Amniotic epithelial cell (primary cell): Measurements from ENCODE around the gene TRAPPC4.
"Not testable (repeated sequence)": the region's sequence is repeated elsewhere in the genome, so short reads cannot be mapped to it uniquely, and the experiment has no call there.

Experiments
- DNase-seq: peaks from one replicate; pipeline ENCODE4 v3.0.0-alpha.2; 2010; ENCODE audit warnings: low read depth

Gene TRAPPC4

DNA sequence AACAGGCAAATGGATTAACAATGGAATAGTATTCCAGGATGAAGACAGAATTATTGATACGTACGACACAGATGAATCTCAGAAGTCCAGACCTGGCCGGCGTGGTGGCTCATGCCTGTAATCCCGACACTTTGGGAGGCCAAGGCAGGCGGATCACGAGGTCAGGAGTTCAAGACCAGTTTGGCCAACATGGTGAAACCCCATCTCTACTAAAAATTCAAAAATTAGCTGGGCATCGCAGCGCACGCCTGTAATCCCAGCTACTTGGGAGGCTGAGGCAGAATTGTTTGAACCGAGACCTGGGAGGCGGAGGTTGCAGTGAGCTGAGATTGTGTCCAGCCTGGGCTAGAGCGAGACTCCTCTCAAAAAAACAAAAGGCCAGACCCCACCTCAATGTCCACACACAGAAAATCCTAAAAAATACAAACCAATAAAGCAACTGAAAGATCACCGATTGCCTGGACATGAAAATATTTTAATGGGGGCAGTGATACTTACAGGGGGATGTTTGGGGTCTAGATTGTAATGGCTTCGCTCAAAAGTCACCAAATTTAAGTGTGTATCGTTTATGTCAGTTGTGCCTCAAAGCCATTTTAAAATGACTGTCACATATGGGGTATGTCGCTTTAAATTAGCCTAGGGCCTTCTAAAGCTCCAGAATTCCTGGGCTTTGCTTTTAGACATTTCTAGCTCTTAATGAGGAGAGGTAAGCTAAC, 4.2 kb upstream of the TRAPPC4 start:
- DNase-seq: no peak

GRCh38 chr11:119015054-119015611, 3.4 kb upstream of the TRAPPC4 start:
- DNase-seq: no peak

DNA sequence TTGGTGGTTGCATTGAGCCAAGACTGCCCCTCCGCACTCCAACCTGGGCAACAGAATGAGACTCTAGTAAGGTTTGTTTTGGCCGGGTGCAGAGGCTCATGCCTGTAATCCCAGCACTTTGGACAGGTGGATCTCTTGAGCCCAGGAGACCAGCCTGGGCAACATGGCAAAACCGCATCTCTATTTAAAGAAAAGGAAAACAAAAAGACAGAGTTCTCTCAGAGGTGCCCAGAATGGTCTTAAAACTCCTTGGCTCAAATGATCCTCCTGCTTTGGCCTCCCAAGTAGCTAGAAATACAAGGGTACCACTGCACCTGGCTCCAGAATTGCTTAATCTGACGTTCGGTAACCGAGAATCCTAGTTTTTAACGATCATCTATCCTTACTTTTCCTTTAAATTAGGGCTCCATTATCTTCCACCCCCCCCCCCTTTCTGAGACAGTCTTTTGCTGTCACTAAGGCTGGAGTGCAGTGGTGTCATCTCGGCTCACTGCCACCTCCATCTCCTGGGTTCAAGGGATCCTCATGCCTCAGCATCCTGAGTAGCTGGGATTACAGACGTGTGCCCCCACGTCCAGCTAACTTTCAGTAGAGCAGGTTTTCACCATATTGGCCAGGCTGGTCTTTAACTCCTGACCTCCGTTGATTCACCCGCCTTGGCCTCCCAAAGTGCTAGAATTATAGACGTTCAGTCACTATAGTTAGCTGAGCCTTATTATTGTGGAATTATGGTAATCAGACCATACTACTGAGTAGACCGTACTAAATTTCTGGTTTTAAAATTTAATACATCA, 2.2 kb upstream of the TRAPPC4 start:
- DNase-seq: no peak

DNA sequence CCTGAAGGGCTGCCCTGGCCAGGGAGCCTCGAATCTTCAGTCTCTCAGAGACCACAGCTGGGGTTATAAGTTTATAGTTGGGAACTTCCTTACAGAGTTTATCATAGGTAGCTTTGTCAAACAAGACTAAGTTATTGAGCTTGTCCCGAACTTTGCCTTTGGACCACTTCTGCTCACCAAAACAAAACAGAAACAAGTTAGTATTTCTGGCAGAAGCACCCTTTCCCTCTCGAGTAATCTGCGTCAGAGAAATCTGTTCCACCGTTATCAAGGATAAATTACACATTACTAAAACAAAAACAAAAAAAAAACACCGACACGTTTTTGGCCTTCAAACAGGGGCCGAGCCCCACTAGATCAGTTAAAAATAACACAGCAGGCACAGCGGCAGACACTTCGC, 1.2 kb upstream of the TRAPPC4 start:
- DNase-seq: not testable (repeated sequence)

GRCh38 chr11:119019996-119020395, 1.4 kb downstream of the TRAPPC4 start:
- DNase-seq: no peak

- DNase-seq: no peak
These were observed 3.1 kb downstream of the TRAPPC4 start for GRCh38 chr11:119021631-119022030.

DNA sequence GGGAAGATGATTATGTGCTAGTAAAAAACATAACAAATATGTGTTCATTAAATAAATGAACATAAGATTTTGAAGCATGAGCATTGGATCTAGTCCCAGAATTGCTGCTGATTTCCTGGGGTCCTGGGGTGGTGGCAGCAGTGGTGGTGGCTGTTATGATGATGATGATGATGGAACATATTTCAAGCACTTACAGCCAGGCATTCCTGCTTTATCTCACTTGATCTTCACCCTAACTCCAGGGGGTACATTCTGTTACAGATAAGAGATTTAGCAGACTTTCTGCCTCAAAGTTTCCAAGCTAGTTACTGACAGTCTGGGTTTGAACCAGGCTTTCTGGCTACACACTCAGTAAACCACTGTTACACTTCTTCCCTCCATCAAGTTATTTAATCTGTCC, 5.2 kb downstream of the TRAPPC4 start:
- DNase-seq: peak; percentile 62

DNA sequence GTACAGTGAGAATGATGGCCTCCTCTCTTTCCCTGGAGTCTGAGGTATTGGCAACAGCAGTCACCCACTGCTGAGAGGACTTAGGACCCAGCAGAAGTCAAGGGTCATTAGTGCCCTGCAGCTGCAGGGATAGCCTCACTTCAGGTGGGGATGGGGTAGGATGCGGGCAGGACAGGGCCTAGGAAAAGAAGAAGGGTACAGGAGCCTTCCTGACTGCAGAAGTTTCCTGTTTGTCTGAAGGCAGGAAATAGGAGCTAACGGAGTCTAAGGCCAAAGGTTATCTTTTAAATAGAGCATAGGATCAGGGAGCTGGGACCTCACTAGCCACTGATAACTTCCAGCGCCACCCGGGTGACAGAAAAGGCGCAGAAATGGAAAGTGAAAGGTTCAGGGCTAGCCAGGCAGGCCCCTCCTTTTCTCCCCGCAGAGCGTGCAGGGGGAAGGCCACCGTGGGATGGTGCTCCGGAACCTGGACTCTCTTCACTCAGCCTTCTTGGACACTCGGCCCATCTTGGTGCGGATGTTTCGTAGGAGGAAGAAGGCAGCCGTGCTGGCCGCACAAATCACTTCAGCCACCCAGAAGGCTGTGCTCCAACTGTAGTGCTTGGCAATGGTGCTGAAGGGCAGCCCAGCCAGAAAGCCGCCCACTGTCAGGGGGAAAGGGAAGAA, 6.0 kb downstream of the TRAPPC4 start:
- no peak for DNase-seq

- no peak for DNase-seq
These were observed 6.5 kb downstream of the TRAPPC4 start for GRCh38 chr11:119025099-119025473.

DNA sequence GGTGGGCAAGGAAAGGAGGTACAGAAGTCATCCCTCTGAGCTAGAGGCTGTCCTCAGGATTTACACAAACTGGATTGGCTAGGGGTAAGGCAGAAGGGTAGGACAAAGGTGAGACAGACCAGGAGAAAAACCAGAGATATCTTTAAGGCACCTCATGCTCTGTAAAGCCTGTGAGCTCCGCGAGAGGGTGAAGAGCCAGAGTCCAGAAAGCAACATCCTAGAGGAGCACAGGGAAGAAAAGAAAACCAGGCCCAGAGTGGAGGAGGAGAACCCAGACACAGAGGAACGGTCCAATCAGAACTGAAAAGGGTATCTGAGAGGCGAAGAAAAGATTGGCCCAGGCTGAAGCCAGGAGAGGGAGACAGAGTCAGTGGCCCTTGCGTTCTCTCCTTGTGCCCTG, 7.0 kb downstream of the TRAPPC4 start:
- DNase-seq: no peak

DNA sequence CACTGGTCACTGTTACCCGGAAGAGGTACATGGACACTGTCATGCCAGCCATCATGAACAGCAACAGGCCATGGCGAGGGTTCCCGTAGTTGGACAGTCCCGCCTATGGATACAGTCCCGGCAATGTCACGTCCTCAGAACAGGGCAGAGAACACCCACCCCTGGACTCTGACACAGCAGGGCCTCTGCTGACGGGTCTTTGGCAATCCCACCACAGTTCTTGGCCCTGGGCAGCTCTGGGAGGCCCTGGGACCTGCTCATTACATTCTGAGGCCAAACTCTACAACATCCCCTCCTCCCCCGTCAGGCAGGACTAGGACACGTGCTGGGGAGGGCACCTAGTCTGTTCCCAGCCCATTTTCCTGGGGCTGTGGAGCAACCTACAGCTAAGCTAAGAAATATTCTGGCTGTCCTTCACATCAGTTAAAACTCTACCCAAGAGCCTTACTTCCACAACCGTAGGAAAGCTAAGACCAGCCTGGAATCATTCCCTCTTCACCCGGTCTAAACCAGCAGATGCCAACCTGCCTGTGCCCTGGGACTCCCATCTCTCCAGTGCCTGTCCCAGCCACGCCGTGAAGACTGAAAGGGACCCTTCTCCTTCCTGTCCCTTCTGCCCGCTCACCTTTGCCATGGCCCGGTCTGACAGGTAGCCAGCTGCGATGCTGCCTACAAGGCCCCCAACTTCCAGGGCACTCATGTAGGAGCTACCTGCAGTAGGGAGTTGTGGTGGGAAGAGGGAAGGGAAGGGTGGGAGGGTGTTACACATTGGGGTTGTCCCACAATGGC, 7.6 kb downstream of the TRAPPC4 start:
- DNase-seq: no peak

DNA sequence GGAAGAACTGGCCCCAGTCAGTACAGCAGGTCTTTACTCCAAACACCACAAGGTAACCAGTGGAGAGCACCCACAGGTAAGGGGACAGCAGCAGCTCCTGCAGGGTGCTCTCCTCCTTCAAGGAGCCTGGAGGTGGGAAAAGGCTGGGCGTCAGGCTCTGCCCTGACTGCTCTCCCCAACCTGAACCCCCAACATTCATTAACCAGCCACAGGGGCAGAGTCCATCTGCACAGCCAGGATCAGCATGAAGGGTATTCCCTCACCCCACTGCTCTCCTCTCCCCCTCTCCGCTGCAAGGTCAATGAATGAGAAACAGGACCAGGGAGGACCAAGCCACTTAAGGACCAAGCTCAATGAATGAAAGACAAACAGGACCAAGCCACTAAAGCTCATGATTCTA, 8.4 kb downstream of the TRAPPC4 start:
- no peak for DNase-seq

DNA sequence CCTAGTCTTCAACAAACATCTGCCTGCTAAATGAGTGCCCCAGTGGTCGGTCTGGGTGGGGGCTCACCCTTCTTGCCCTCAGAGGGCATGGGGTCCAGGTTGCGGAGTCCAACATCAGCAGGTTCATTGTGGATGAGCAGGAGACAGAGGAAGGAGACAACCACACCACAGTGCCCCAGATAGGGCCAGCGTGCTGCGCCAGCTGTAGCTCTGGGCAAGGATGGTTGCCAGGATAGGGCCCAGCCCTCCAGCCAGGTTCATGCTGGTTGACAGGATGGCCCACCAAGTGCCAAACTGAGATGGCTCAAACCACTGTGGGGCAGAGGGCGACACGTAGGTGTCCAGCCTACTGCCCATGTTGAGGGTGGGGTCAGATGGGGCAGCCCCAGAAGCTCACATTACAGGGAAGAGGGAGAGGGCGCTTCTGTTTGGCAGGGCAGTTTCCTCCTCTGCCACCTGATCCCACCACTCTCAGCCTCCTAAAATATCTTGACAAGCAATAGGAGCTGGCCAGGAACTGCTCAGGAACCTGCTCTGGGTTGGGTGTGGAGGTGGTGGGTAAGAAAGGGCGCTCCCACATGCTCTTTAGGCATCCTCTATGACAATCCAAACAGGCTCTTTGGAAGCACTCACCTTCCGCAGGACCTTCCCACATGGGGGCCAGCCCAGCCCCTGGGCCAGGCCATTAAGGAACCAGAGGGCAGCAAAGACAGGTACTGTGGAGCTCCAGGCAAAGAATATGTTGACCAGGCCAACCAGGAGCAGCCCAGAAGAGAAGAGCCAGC, 9.2 kb downstream of the TRAPPC4 start:
- no peak for DNase-seq

- no peak for DNase-seq
These were observed 9.9 kb downstream of the TRAPPC4 start for GRCh38 chr11:119028346-119029068.

- DNase-seq: no peak
These were observed 10.4 kb downstream of the TRAPPC4 start for GRCh38 chr11:119029069-119029339.

- no peak for DNase-seq
These were observed 10.9 kb downstream of the TRAPPC4 start for GRCh38 chr11:119029340-119030028.

DNA sequence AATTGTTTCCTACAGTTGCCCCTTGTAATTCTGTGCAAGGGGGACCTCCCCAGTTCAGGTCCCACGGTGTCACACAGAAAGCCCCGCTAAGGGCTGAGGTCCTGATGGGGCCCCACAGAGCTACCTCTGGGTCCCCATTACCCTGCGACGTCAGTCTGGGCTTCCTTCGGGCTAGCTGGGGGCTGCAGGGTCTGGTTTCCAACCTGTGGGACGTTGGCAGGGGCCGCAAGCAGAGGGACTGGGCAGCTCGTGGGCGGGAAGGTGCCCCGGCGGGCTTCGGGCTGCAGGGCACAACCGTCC, 11.4 kb downstream of the TRAPPC4 start:
- DNase-seq: no peak

DNA sequence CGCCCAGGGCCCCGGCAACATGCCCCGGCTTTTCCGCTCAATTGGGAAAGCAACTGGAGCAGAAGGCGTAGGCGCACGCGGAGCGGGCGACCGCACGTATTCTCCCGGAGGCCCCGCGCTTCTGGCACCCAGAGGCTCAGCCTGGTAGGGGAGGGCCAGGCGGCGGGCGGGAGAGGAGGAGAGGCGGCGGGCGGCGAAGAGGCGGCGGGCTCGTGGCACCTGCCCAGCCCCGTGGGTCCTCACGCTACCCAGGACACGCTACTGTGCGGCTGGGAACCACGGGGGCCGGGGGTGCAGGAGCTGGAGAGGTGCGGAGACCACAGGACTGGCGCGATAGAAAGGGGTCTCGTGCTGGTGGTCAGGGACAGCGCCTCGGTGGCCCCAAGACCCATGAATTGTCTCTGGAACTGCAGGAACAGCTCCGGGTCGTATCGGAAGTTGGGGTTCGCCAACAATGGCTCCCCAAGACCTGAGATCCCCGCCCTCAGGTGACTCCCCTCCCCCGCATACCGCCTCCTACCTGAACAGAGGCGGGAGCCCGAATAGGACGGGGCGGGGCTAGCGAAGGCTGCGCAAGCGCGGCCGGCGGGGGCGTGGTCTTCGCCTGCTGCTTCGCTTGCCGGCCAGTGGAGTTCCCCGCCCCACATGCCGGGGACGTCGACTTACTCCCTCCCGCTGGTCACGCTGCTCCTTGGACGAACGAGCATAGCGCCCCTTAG, 11.9 kb downstream of the TRAPPC4 start, which contains the start of gene SLC37A4:
TSS of gene SLC37A4 (minus strand) at position 549 of the 719 bp plus-strand sequence.
- peak; percentile 96 for DNase-seq

DNA sequence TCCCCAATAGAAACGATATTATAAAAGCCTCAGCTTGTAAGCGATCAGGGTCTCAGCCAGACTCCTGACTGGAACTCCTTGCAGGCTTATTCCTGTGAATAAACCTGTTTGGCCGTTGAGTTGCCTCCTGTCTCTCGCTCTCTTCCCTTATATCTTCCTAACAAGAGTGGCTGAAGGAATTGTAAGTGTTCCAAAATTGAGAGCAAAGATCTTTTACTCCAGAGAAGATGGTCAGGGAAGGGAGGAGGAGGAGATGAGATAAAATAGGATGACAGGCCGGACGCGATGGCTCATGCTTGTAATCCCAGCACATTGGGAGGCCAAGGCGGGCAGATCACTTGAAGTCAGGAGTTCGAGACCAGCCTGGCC, 13.3 kb downstream of the TRAPPC4 start:
- no peak for DNase-seq

GRCh38 chr11:119033421-119033820, 14.9 kb downstream of the TRAPPC4 start:
- not testable (repeated sequence) for DNase-seq
